Suprapubic skin (tissue), 4 donors: Measurements from ENCODE around the gene MXI1. TPM values are rescaled to one million over a fixed set of nuclear protein-coding genes. Genes with fewer than 3 reads are reported as not detected.
A peak's percentile ranks its signal among the peaks of the same experiment; 100 is the strongest.

Experiments used
- DNase-seq, 2 donors: peaks; one replicate each; pipeline ENCODE4 v3.0.0-alpha.2; 2019; ENCODE audit warnings: low spot score in 2 of 2
- H3K27ac ChIP-seq: fragments of 200-600 bp; sonication (generic); one replicate; pipeline ENCODE4 v1.5.1; 2019
- H3K27me3 ChIP-seq: fragments of 200-600 bp; sonication (generic); one replicate; pipeline ENCODE4 v1.5.1; 2019
- H3K36me3 ChIP-seq: fragments of 200-600 bp; sonication (generic); one replicate; pipeline ENCODE4 v1.5.1; 2019
- H3K4me1 ChIP-seq: fragments of 200-600 bp; sonication (generic); one replicate; pipeline ENCODE4 v1.5.1; 2019
- H3K4me3 ChIP-seq: fragments of 200-600 bp; sonication (generic); one replicate; pipeline ENCODE4 v1.5.1; 2019; ENCODE audit warnings: mild to moderate bottlenecking
- H3K9me3 ChIP-seq: fragments of 200-600 bp; sonication (generic); one replicate; pipeline ENCODE4 v1.5.1; 2019
- EP300 ChIP-seq: sonication (generic); formaldehyde crosslinking; IDR thresholded peaks from one replicate; pipeline ENCODE4 v1.6.1; 2017; ENCODE audit warnings: antibody characterized with exemption
- POLR2A ChIP-seq, 2 donors: fragments of 450-650 bp; IDR thresholded peaks; one replicate each; pipeline ENCODE4 v1.6.1; 2017; ENCODE audit warnings: antibody characterized with exemption in 2 of 2, mild to moderate bottlenecking in 2 of 2, moderate library complexity in 2 of 2
- POLR2AphosphoS5 ChIP-seq, 3 donors: sonication (generic); formaldehyde crosslinking; IDR thresholded peaks; one replicate each; pipeline ENCODE4 v1.6.1; 2017; ENCODE audit warnings: antibody characterized with exemption in 3 of 3
- WGBS: methylation state at CpG from one replicate; pipeline ENCODE4 v1.1.5; 2018; 5-methylcytosine and 5-hydroxymethylcytosine counted together
- total RNA-seq, 4 donors: library from RNA; depleted of rRNA; stranded (reverse); fragments of >200 nt; gene quantifications; one replicate each; pipeline ENCODE4 v1.1.0, GENCODE V29; 2016
- TF ChIP-seq, protein P1 (sequence below), 2 donors: fragments of 200-600 bp in 1 of 2; fragments of 450-650 bp in 1 of 2; sonication (generic) in 1 of 2; IDR thresholded peaks; one replicate each; pipeline ENCODE4 v1.5.1; 2016 to 2019; ENCODE audit warnings: antibody characterized with exemption in 2 of 2, mild to moderate bottlenecking in 1 of 2, moderate library complexity in 1 of 2

Gene MXI1
- total RNA-seq, 4 donors from 2014 or later, result 64.3 to 77.9 (median 70.9) TPM

DNA sequence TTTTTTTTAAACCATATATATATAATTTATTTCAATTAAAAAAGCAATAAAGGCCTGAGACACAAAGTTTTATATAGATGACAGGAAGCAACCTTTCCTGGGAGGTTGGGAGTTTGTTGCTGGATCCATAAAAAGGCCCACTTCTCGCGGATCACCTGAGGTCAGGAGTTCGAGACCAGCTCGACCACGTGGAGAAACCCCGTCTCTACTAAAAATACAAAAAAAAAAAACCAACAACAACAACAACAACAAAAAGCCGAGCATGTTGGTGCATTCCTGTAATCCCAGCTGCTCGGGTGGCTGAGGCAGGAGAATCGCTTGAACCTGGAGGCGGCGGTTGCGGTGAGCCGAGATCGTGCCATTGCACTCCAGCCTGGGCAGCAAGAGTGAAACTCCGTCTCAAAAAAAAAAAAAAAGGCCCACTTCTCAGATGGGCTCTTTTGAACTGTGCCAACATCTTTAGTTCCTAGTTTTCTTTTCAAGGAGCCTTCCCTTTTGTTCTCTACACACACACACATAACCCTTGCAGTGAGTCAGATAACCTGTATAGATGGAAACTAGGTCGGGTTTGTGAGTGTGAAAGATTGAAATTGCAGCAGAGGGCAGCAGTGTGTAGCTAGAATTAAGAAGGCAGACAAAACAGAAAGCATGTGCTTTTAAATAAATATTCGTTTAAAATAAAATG lies 98.5 kb downstream of the MXI1 start:
- Histone ChIP-seq H3K27ac (peak overlapping the region; percentile 96), H3K27me3 (no peaks in the 10 kb centered on the region), H3K9me3 (no peaks in the 10 kb centered on the region), H3K36me3 (peaks cover 9% of the 10 kb centered on the region), H3K4me3 (peak overlapping the region; percentile 97), H3K4me1 (peaks cover 42% of the 10 kb centered on the region)
- TF ChIP-seq, protein P1, sequence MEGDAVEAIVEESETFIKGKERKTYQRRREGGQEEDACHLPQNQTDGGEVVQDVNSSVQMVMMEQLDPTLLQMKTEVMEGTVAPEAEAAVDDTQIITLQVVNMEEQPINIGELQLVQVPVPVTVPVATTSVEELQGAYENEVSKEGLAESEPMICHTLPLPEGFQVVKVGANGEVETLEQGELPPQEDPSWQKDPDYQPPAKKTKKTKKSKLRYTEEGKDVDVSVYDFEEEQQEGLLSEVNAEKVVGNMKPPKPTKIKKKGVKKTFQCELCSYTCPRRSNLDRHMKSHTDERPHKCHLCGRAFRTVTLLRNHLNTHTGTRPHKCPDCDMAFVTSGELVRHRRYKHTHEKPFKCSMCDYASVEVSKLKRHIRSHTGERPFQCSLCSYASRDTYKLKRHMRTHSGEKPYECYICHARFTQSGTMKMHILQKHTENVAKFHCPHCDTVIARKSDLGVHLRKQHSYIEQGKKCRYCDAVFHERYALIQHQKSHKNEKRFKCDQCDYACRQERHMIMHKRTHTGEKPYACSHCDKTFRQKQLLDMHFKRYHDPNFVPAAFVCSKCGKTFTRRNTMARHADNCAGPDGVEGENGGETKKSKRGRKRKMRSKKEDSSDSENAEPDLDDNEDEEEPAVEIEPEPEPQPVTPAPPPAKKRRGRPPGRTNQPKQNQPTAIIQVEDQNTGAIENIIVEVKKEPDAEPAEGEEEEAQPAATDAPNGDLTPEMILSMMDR (IDR thresholded peaks at IDR 0.05), result peak; percentile 59 to 64
- TF ChIP-seq POLR2A (IDR thresholded peaks at IDR 0.05), result no peak
- no peak for TF ChIP-seq POLR2AphosphoS5 (IDR thresholded peaks at IDR 0.05)
- TF ChIP-seq EP300, result no peak
- WGBS, result 61% methylated on average over 17 of the region's 17 CpGs
- no peak for DNase-seq

DNA sequence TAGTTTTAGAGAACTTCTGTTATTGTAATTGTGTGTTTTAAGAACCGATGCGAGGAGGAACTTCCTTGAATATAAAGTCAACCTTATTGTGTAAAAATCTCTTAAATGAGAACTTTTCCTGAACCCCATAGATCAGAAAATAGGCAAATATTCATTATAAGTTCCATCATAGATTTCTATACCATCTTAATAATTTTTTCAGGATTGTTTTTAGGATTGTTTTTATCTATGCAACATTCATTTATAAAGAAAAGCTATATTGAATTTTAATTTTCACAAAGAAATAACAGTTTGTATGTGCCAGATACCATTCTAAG lies 99.0 kb downstream of the MXI1 start:
- DNase-seq, result no peak
- Histone ChIP-seq H3K4me3 (no peak overlapping the region), H3K36me3 (peaks cover 4% of the 10 kb centered on the region), H3K4me1 (peaks cover 37% of the 10 kb centered on the region), H3K27me3 (no peaks in the 10 kb centered on the region), H3K27ac (no peak overlapping the region), H3K9me3 (no peaks in the 10 kb centered on the region)
- TF ChIP-seq, protein P1 (IDR thresholded peaks at IDR 0.05), result no peak
- TF ChIP-seq EP300 (no peak), POLR2A (IDR thresholded peaks at IDR 0.05) (no peak), POLR2AphosphoS5 (IDR thresholded peaks at IDR 0.05) (no peak)
- WGBS, result 15% methylated on average over 2 of the region's 2 CpGs

DNA sequence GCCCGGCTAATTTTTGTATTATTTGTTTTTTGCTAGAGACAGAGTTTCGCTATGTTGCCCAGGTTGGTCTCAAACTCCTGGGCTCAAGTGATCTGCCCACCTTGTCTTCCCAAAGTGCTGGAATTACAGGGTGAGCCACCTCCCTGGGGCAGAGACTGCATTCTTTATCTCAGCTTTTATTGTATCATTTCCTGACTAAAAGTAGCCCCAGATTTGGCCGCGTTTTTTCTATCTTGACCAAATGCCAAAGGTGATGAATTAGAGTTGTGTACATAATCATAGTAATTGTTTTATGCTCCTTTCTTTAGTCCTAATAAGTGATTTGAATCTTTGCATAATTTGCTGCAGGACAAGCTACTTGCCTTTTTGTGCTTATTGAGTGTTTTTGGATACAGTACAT lies 100.4 kb downstream of the MXI1 start:
- DNase-seq, result no peak
- H3K9me3 ChIP-seq, result no peaks in the 10 kb centered on the region
- peaks cover 25% of the 10 kb centered on the region for H3K4me1 ChIP-seq
- H3K27me3 ChIP-seq, result no peaks in the 10 kb centered on the region
- 45% methylated on average over 4 of the region's 4 CpGs for WGBS
- H3K27ac ChIP-seq, result no peak overlapping the region
- TF ChIP-seq EP300 (no peak), POLR2A (IDR thresholded peaks at IDR 0.05) (no peak), POLR2AphosphoS5 (IDR thresholded peaks at IDR 0.05) (no peak)
- TF ChIP-seq, protein P1 (IDR thresholded peaks at IDR 0.05), result no peak
- no peaks in the 10 kb centered on the region for H3K36me3 ChIP-seq
- H3K4me3 ChIP-seq, result no peak overlapping the region

GRCh38 chr10:110310741-110311140 lies 103.3 kb downstream of the MXI1 start:
- WGBS, result 46% methylated on average over 3 of the region's 3 CpGs

GRCh38 chr10:110311357-110311949 lies 104.0 kb downstream of the MXI1 start:
- TF ChIP-seq EP300 (no peak), POLR2A (IDR thresholded peaks at IDR 0.05) (no peak), POLR2AphosphoS5 (IDR thresholded peaks at IDR 0.05) (no peak)
- TF ChIP-seq, protein P1 (IDR thresholded peaks at IDR 0.05), result peak; percentile 23 to 64
- Histone ChIP-seq H3K4me1 (peaks cover 3% of the 10 kb centered on the region), H3K36me3 (no peaks in the 10 kb centered on the region), H3K4me3 (no peak overlapping the region), H3K9me3 (no peaks in the 10 kb centered on the region), H3K27ac (no peak overlapping the region), H3K27me3 (no peaks in the 10 kb centered on the region)
- 2% methylated on average over 3 of the region's 3 CpGs for WGBS
- DNase-seq, result no peak

More at GRCh38 chr10:110310741-110311140, 103.3 kb downstream of the MXI1 start:
- Histone ChIP-seq H3K4me1 (peaks cover 9% of the 10 kb centered on the region), H3K4me3 (no peak overlapping the region), H3K27ac (no peak overlapping the region), H3K36me3 (no peaks in the 10 kb centered on the region), H3K9me3 (no peaks in the 10 kb centered on the region), H3K27me3 (no peaks in the 10 kb centered on the region)
- TF ChIP-seq EP300 (no peak), POLR2AphosphoS5 (IDR thresholded peaks at IDR 0.05) (no peak), POLR2A (IDR thresholded peaks at IDR 0.05) (no peak)
- TF ChIP-seq, protein P1 (IDR thresholded peaks at IDR 0.05), result no peak
- DNase-seq, result no peak
